OCI-LY1 (cell line): ENCODE data around the gene NPAS3.
A peak's percentile ranks its signal among the peaks of the same experiment; 100 is the strongest.

Experiments used
- EZH2 ChIP-seq: fragments of 200-600 bp; sonication (generic), shearing (Covaris generic); IDR thresholded peaks from 2 replicates; pipeline ENCODE4 v1.8.0; 2017; ENCODE audit warnings: borderline replicate concordance, mixed run types, mild to moderate bottlenecking, antibody characterized with exemption, low read length, moderate library complexity, mixed read lengths
- TF ChIP-seq, protein P1 (sequence below): fragments of 200-600 bp; sonication (generic), shearing (Covaris generic); IDR thresholded peaks from 2 replicates; pipeline ENCODE4 v1.5.1; 2017; ENCODE audit warnings: mild to moderate bottlenecking, antibody characterized with exemption, low read length, moderate library complexity, mixed read lengths

DNA sequence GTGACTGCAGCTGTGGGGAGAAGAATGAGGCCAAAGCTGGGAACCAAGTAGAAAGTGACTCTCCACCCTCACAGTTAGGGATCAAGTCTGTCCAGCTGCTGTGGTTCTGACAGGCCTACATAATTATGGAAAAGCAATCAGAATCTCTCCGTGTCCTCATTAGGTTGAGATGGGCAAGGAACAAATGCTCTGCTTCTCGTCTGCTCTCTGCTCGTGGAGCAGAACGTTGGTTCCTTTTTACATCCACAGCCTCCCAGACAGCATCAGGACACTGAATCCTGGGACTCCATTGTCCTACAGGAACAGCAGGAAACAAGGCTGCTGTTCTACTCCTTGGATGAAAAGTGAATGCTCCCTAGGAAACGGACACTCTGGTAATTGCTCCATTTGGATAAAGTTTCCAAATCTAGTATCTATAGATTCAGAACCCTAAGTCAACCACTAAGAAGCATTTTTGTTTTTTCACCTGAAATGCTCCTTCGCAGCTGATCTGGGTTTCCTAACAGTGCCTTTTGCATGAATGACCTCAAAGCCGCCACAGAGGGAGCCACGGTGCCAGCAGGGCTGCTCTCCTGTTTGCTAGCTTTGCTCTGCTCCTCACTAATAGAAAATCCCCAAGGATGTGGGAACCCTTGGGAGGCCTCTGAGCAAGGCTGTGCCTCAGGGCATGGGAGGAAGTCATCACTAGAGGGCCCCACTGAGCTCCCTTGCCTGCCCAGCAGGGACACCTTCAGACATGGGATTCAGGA, 910.2 kb downstream of the NPAS3 start:
- TF ChIP-seq, protein P1, sequence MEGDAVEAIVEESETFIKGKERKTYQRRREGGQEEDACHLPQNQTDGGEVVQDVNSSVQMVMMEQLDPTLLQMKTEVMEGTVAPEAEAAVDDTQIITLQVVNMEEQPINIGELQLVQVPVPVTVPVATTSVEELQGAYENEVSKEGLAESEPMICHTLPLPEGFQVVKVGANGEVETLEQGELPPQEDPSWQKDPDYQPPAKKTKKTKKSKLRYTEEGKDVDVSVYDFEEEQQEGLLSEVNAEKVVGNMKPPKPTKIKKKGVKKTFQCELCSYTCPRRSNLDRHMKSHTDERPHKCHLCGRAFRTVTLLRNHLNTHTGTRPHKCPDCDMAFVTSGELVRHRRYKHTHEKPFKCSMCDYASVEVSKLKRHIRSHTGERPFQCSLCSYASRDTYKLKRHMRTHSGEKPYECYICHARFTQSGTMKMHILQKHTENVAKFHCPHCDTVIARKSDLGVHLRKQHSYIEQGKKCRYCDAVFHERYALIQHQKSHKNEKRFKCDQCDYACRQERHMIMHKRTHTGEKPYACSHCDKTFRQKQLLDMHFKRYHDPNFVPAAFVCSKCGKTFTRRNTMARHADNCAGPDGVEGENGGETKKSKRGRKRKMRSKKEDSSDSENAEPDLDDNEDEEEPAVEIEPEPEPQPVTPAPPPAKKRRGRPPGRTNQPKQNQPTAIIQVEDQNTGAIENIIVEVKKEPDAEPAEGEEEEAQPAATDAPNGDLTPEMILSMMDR = peak; percentile 49
- TF ChIP-seq EZH2 = no peak
